SK-N-DZ (cell line): ENCODE data around the gene CNTNAP2.

Source experiments
- DNase-seq: peaks from one replicate; pipeline ENCODE4 v3.0.0-alpha.2; 2015; ENCODE audit warnings: low spot score

CNTNAP2 gene

GRCh38 chr7:146290746-146291145 is 174.1 kb downstream of the CNTNAP2 start:
- DNase-seq = no peak

GRCh38 chr7:146291900-146292299 is 175.3 kb downstream of the CNTNAP2 start:
- no peak for DNase-seq

GRCh38 chr7:146296028-146296427 is 179.4 kb downstream of the CNTNAP2 start:
- DNase-seq = no peak

GRCh38 chr7:146314962-146315361 is 198.4 kb downstream of the CNTNAP2 start:
- DNase-seq = no peak

- peak; percentile 63 for DNase-seq
These were observed 203.0 kb downstream of the CNTNAP2 start for GRCh38 chr7:146319629-146320028.

- DNase-seq = no peak
These were observed 204.7 kb downstream of the CNTNAP2 start for GRCh38 chr7:146321301-146321700.

- DNase-seq = no peak
These were observed 214.8 kb downstream of the CNTNAP2 start for GRCh38 chr7:146331369-146331768.

- no peak for DNase-seq
These were observed 228.7 kb downstream of the CNTNAP2 start for GRCh38 chr7:146345251-146345650.

GRCh38 chr7:146346096-146346495 is 229.5 kb downstream of the CNTNAP2 start:
- DNase-seq = no peak

- no peak for DNase-seq
These were observed 238.6 kb downstream of the CNTNAP2 start for GRCh38 chr7:146355216-146355615.

GRCh38 chr7:146359176-146359575 is 242.6 kb downstream of the CNTNAP2 start:
- DNase-seq = no peak

- no peak for DNase-seq
These were observed 250.3 kb downstream of the CNTNAP2 start for GRCh38 chr7:146366938-146367337.

- no peak for DNase-seq
These were observed 253.6 kb downstream of the CNTNAP2 start for GRCh38 chr7:146370171-146370570.

GRCh38 chr7:146375170-146375569 is 258.6 kb downstream of the CNTNAP2 start:
- no peak for DNase-seq

GRCh38 chr7:146378196-146378595 is 261.6 kb downstream of the CNTNAP2 start:
- DNase-seq = no peak

- DNase-seq = no peak
These were observed 270.5 kb downstream of the CNTNAP2 start for GRCh38 chr7:146387140-146387539.

GRCh38 chr7:146388928-146389327 is 272.3 kb downstream of the CNTNAP2 start:
- no peak for DNase-seq

- no peak for DNase-seq
These were observed 276.7 kb downstream of the CNTNAP2 start for GRCh38 chr7:146393346-146393745.

- DNase-seq = no peak
These were observed 280.5 kb downstream of the CNTNAP2 start for GRCh38 chr7:146397141-146397540.

GRCh38 chr7:146401939-146402338 is 285.3 kb downstream of the CNTNAP2 start:
- DNase-seq = no peak

- DNase-seq = no peak
These were observed 289.1 kb downstream of the CNTNAP2 start for GRCh38 chr7:146405737-146406136.

- DNase-seq = no peak
These were observed 295.4 kb downstream of the CNTNAP2 start for GRCh38 chr7:146411975-146412374.

GRCh38 chr7:146412781-146413180 is 296.2 kb downstream of the CNTNAP2 start:
- no peak for DNase-seq

- DNase-seq = no peak
These were observed 297.8 kb downstream of the CNTNAP2 start for GRCh38 chr7:146414373-146414772.

GRCh38 chr7:146414937-146415336 is 298.3 kb downstream of the CNTNAP2 start:
- DNase-seq = no peak
